ENCODE data around the gene ZNF132. TPM values are rescaled to one million over a fixed set of nuclear protein-coding genes. Genes with fewer than 3 reads are reported as not detected.

ZNF132 gene
- total and polyA plus RNA-seq, 9 of the 15 experiments (the other 6 are each of a cell fraction or from before 2014, with no cell fraction given): 0.03 to 0.42 (median 0.10) TPM; not detected in 5

- TF ChIP-seq RBBP5 (IDR thresholded peaks at IDR 0.05; ENCODE audit: borderline replicate concordance, insufficient read depth, low read length, poor library complexity, severe bottlenecking) (peak; percentile 68), HMGN3 (IDR thresholded peaks at IDR 0.05; ENCODE audit: borderline replicate concordance, extremely low read depth, insufficient read length, low read depth, low read length) (peak; percentile 32), CREB1 (IDR thresholded peaks at IDR 0.05) (peak; percentile 77), CREB1 (CRISPR knock-in tag; IDR thresholded peaks at IDR 0.05) (peak; percentile 85), TEAD1 (CRISPR knock-in tag; IDR thresholded peaks at IDR 0.05) (peak in 1 of 2 experiments; percentile 33; a peak in 1 of 4 replicates), RBM25 (IDR thresholded peaks at IDR 0.05; ENCODE audit: low read depth, low read length, severe bottlenecking) (peak; percentile 74), PTBP1 (IDR thresholded peaks at IDR 0.05; ENCODE audit: low read depth, low read length) (no peak), ZNF140 (CRISPR knock-in tag; IDR thresholded peaks at IDR 0.05) (no peak), ZNF311 (CRISPR knock-in tag; IDR thresholded peaks at IDR 0.05) (no peak), DIDO1 (tag; IDR thresholded peaks at IDR 0.05; ENCODE audit: low read depth) (no peak), E2F6 (IDR thresholded peaks at IDR 0.05; ENCODE audit: borderline replicate concordance in 1 of 2, extremely low read depth in 1 of 2, insufficient read depth in 1 of 2, insufficient read length in 1 of 2, low read depth in 1 of 2, low read length in 1 of 2, poor library complexity in 1 of 2, severe bottlenecking in 1 of 2) (peak; percentile 50 to 64), PHF8 (IDR thresholded peaks at IDR 0.05; ENCODE audit: borderline replicate concordance, low read length) (peak; percentile 77; the same call in 1 of the 2 replicates), RB1 (IDR thresholded peaks at IDR 0.05; ENCODE audit: low read depth) (peak; percentile 53; the same call in 1 of the 2 replicates), WHSC1 (IDR thresholded peaks at IDR 0.05; ENCODE audit: low read length) (no peak), POLR2G (IDR thresholded peaks at IDR 0.05; ENCODE audit: low read depth, low read length) (peak; percentile 92), MEIS2 (IDR thresholded peaks at IDR 0.05; ENCODE audit: partially characterized antibody) (peak; percentile 26), NR2C1 (IDR thresholded peaks at IDR 0.05) (no peak), NR2C1 (tag; IDR thresholded peaks at IDR 0.05) (no peak), ZBTB17 (CRISPR knock-in tag; IDR thresholded peaks at IDR 0.05) (peak; percentile 59; the same call in 1 of the 2 replicates), NELFE (IDR thresholded peaks at IDR 0.05; ENCODE audit: insufficient read depth, insufficient read length) (no peak)
- TF ChIP-seq, protein P1, sequence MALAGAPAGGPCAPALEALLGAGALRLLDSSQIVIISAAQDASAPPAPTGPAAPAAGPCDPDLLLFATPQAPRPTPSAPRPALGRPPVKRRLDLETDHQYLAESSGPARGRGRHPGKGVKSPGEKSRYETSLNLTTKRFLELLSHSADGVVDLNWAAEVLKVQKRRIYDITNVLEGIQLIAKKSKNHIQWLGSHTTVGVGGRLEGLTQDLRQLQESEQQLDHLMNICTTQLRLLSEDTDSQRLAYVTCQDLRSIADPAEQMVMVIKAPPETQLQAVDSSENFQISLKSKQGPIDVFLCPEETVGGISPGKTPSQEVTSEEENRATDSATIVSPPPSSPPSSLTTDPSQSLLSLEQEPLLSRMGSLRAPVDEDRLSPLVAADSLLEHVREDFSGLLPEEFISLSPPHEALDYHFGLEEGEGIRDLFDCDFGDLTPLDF (CRISPR knock-in tag; IDR thresholded peaks at IDR 0.05): peak; percentile 44; the same call in 1 of the 2 replicates
- TF ChIP-seq, protein P2, sequence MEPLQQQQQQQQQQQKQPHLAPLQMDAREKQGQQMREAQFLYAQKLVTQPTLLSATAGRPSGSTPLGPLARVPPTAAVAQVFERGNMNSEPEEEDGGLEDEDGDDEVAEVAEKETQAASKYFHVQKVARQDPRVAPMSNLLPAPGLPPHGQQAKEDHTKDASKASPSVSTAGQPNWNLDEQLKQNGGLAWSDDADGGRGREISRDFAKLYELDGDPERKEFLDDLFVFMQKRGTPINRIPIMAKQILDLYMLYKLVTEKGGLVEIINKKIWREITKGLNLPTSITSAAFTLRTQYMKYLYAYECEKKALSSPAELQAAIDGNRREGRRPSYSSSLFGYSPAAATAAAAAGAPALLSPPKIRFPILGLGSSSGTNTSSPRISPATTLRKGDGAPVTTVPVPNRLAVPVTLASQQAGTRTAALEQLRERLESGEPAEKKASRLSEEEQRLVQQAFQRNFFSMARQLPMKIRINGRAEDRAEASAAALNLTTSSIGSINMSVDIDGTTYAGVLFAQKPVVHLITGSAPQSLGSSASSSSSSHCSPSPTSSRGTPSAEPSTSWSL (CRISPR knock-in tag; IDR thresholded peaks at IDR 0.05; ENCODE audit: borderline replicate concordance): no peak
Observed at GRCh38 chr19:58466760-58467589, 27.0 kb upstream of the ZNF132 start, which contains the start of gene ZNF324 (continued).

Measured in K562 (cell line).